NT2/D1 (cell line): Measurements from ENCODE around the gene GZMM.

Experiments
- DNase-seq: peaks from one replicate; pipeline ENCODE4 v3.0.0-alpha.2; 2011; ENCODE audit warnings: low read depth, low spot score
- H3K27me3 ChIP-seq: 2 replicates; pipeline ENCODE4 v1.6.0; 2011; ENCODE audit warnings: mild to moderate bottlenecking; ENCODE audit not compliant: insufficient read length, insufficient read depth
- H3K36me3 ChIP-seq: 2 replicates; pipeline ENCODE4 v1.6.1; 2011; ENCODE audit warnings: mild to moderate bottlenecking, low read length, mixed read lengths; ENCODE audit not compliant: insufficient read depth, insufficient read length
- H3K4me1 ChIP-seq: 2 replicates; pipeline ENCODE4 v1.5.1; 2011; ENCODE audit not compliant: insufficient read depth, insufficient read length
- H3K4me3 ChIP-seq: 2 replicates; pipeline ENCODE4 v1.5.1; 2011; ENCODE audit warnings: low read depth; ENCODE audit not compliant: insufficient read length
- H3K9ac ChIP-seq: 2 replicates; pipeline ENCODE4 v1.6.0; 2011; ENCODE audit warnings: low read depth; ENCODE audit not compliant: insufficient read length
- H3K9me3 ChIP-seq: 2 replicates; pipeline ENCODE4 v1.5.1; 2011; ENCODE audit warnings: mild to moderate bottlenecking, low read length; ENCODE audit not compliant: insufficient read depth
- SUZ12 ChIP-seq: IDR thresholded peaks from 2 replicates; pipeline ENCODE4 v1.6.1; 2011; ENCODE audit not compliant: insufficient read length, insufficient read depth; ENCODE audit errors: extremely low read depth
- YY1 ChIP-seq: IDR thresholded peaks from 2 replicates; pipeline ENCODE4 v1.6.1; 2011; ENCODE audit not compliant: insufficient read length, insufficient read depth
- ZNF274 ChIP-seq: IDR thresholded peaks from 2 replicates; pipeline ENCODE4 v1.6.1; 2011; ENCODE audit warnings: mild to moderate bottlenecking, low read depth, low read length

Gene GZMM

GRCh38 chr19:585551-586110 lies 41.8 kb downstream of the GZMM start:
- H3K9me3 ChIP-seq: no peaks in the 10 kb centered on the region
- peaks cover 25% of the 10 kb centered on the region for H3K4me1 ChIP-seq
- DNase-seq: no peak
- H3K4me3 ChIP-seq: no peak overlapping the region
- peaks cover 19% of the 10 kb centered on the region for H3K27me3 ChIP-seq
- peak overlapping the region; percentile 0 for H3K9ac ChIP-seq
- peaks cover 31% of the 10 kb centered on the region for H3K36me3 ChIP-seq
- TF ChIP-seq ZNF274: no peak
- no peak for TF ChIP-seq SUZ12
- TF ChIP-seq YY1: no peak

- peak; percentile 75 for DNase-seq
- Histone ChIP-seq H3K4me1 (peaks cover 37% of the 10 kb centered on the region), H3K36me3 (peaks cover 12% of the 10 kb centered on the region), H3K27me3 (peaks cover 43% of the 10 kb centered on the region), H3K4me3 (no peak overlapping the region), H3K9me3 (no peaks in the 10 kb centered on the region), H3K9ac (peak overlapping the region; percentile 42)
- TF ChIP-seq ZNF274: no peak
- no peak for TF ChIP-seq YY1
- no peak for TF ChIP-seq SUZ12
Measured at GRCh38 chr19:588093-588740, 44.4 kb downstream of the GZMM start.

- Histone ChIP-seq H3K27me3 (peaks cover 49% of the 10 kb centered on the region), H3K36me3 (peaks cover 4% of the 10 kb centered on the region), H3K4me1 (peaks cover 35% of the 10 kb centered on the region), H3K9ac (peak overlapping the region; percentile 59), H3K9me3 (no peaks in the 10 kb centered on the region), H3K4me3 (peak overlapping the region; percentile 22)
- no peak for DNase-seq
- TF ChIP-seq YY1 (no peak), ZNF274 (no peak), SUZ12 (no peak)
Measured at GRCh38 chr19:588741-589692, 45.2 kb downstream of the GZMM start.

GRCh38 chr19:589693-590395 lies 46.0 kb downstream of the GZMM start, which contains the start of gene HCN2:
HCN2 (plus strand) TSS chr19:589881; CDS start chr19:589946, 65 bp downstream.
- TF ChIP-seq SUZ12: no peak
- TF ChIP-seq YY1: no peak
- no peak for TF ChIP-seq ZNF274
- peak within 1 kb of the TSS; percentile 59 for H3K9ac ChIP-seq
- peak within 1 kb of the TSS; percentile 32 for H3K4me3 ChIP-seq
- no peak for DNase-seq
- H3K27me3 ChIP-seq: peaks cover 57% of the 10 kb centered on the region
- peaks cover 33% of the 10 kb centered on the region for H3K4me1 ChIP-seq
- H3K36me3 ChIP-seq: no peaks in the 10 kb centered on the region
- no peaks in the 10 kb centered on the region for H3K9me3 ChIP-seq

GRCh38 chr19:590396-590745 lies 46.5 kb downstream of the GZMM start:
- Histone ChIP-seq H3K9ac (peak overlapping the region; percentile 21), H3K4me1 (peaks cover 36% of the 10 kb centered on the region), H3K9me3 (no peaks in the 10 kb centered on the region), H3K36me3 (no peaks in the 10 kb centered on the region), H3K4me3 (peak overlapping the region; percentile 32), H3K27me3 (peaks cover 57% of the 10 kb centered on the region)
- DNase-seq: no peak
- TF ChIP-seq ZNF274 (no peak), SUZ12 (no peak), YY1 (no peak)

- no peak for DNase-seq
- Histone ChIP-seq H3K9ac (peak overlapping the region; percentile 21), H3K27me3 (peaks cover 57% of the 10 kb centered on the region), H3K4me1 (peaks cover 36% of the 10 kb centered on the region), H3K9me3 (no peaks in the 10 kb centered on the region), H3K4me3 (peak overlapping the region; percentile 32), H3K36me3 (no peaks in the 10 kb centered on the region)
- TF ChIP-seq YY1: no peak
- TF ChIP-seq ZNF274: no peak
- TF ChIP-seq SUZ12: no peak
Measured at GRCh38 chr19:590750-591098, 46.9 kb downstream of the GZMM start.
